Skeletal muscle tissue (tissue), 4 donors: ENCODE results near the gene TIAL1. TPM values are rescaled to one million over a fixed set of nuclear protein-coding genes. Genes with fewer than 3 reads are reported as not detected.

ENCODE experiments used
- H3K27ac ChIP-seq: one replicate; pipeline ENCODE4 v1.7.0; 2013; ENCODE audit warnings: mild to moderate bottlenecking, low read depth, low read length, inconsistent platforms
- H3K27me3 ChIP-seq, 3 donors: one replicate each; pipeline ENCODE4 v1.7.0; 2013; ENCODE audit warnings: low read length in 3 of 3; ENCODE audit not compliant: control insufficient read depth in 3 of 3, insufficient read depth in 3 of 3
- H3K36me3 ChIP-seq, 3 donors: one replicate each; pipeline ENCODE4 v1.7.0; 2013; ENCODE audit warnings: low read length in 3 of 3; ENCODE audit not compliant: control insufficient read depth in 3 of 3, insufficient read depth in 3 of 3
- H3K4me1 ChIP-seq, 3 donors: one replicate each; pipeline ENCODE4 v1.7.0; 2013; ENCODE audit warnings: low read length in 3 of 3, mild to moderate bottlenecking in 3 of 3; ENCODE audit not compliant: control insufficient read depth in 3 of 3, insufficient read depth in 3 of 3
- H3K4me3 ChIP-seq, 3 donors: one replicate each; pipeline ENCODE4 v1.7.0; 2013; ENCODE audit warnings: low read length in 3 of 3
- H3K9ac ChIP-seq, 3 donors: one replicate each; pipeline ENCODE4 v1.7.0; 2013; ENCODE audit warnings: low read length in 3 of 3, mild to moderate bottlenecking in 3 of 3, moderate library complexity in 2 of 3, low read depth in 1 of 3
- H3K9me3 ChIP-seq, 3 donors: one replicate each; pipeline ENCODE4 v1.7.0; 2013; ENCODE audit warnings: low read length in 3 of 3; ENCODE audit not compliant: control insufficient read depth in 3 of 3
- total RNA-seq: library from RNA; depleted of rRNA; stranded (reverse); fragments of >200 nt; gene quantifications from one replicate; pipeline ENCODE4 v1.2.3, GENCODE V29; 2014
- donor health status: Osteomylitis.

TIAL1 gene
- total RNA-seq, 1 donor from 2014 or later = 39.1 TPM

DNA sequence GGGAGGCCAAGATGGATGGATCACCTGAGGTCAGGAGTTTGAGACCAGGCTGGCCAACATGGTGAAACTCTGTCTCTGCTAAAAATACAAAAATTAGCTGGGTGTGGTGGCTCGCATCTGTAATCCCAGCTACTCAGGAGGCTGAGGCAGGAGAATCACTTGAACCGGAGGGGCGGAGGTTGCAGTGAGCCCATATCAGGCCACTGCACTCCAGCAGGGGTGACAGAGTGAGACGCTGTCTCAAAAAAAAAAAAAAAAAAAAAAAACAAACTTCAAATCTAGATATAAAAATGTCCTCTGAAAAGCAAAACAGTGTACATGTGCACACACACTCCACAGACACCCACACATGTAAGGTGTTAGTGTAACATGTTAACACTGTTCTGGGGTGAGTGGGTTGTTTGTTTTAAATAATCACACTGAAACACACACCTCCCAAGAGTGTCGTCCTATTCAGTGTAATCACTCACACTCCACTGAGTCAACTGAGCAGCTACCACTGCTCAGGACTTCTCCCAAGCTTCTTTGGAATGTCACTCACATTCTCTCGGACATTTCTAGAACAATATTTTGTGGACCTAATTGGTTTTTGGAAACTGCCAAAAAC, 41.5 kb downstream of the TIAL1 start:
- H3K27me3 ChIP-seq = no peaks in the 10 kb centered on the region
- H3K9ac ChIP-seq = no peak overlapping the region
- no peak overlapping the region for H3K27ac ChIP-seq
- H3K9me3 ChIP-seq = no peaks in the 10 kb centered on the region
- H3K4me3 ChIP-seq = no peak overlapping the region
- H3K4me1 ChIP-seq = no peaks in the 10 kb centered on the region
- H3K36me3 ChIP-seq = no peaks in the 10 kb centered on the region

DNA sequence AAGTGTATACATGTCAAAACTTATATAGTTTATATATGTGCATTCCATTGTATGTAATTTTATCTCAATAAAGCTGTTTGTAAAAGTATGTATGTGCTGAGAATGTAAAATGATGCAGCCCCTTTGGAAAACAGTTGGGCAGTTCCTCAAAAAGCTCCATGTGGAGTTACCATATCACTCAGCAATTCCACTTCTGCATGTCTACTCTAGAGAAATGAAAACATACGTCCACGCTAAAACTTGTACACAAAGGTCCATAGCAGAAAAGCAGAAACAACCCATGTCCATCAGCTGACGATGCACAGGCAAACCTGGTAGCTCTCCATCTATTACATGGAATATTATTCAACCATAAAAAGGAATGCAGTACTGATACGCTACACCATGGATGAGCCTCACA, 45.9 kb downstream of the TIAL1 start:
- no peak overlapping the region for H3K9ac ChIP-seq
- H3K4me3 ChIP-seq = no peak overlapping the region
- H3K9me3 ChIP-seq = no peaks in the 10 kb centered on the region
- no peaks in the 10 kb centered on the region for H3K36me3 ChIP-seq
- no peak overlapping the region for H3K27ac ChIP-seq
- no peaks in the 10 kb centered on the region for H3K4me1 ChIP-seq
- peaks cover 0 to 8% (median 4%) of the 10 kb centered on the region in 3 donors for H3K27me3 ChIP-seq

- H3K36me3 ChIP-seq = no peaks in the 10 kb centered on the region
- H3K9ac ChIP-seq = no peak overlapping the region
- H3K4me1 ChIP-seq = no peaks in the 10 kb centered on the region
- H3K9me3 ChIP-seq = no peaks in the 10 kb centered on the region
- H3K27ac ChIP-seq = no peak overlapping the region
- H3K27me3 ChIP-seq = peaks cover 0 to 8% (median 4%) of the 10 kb centered on the region in 3 donors
- no peak overlapping the region for H3K4me3 ChIP-seq
Observed at GRCh38 chr10:119549247-119549999, 47.3 kb downstream of the TIAL1 start.

- Histone ChIP-seq H3K36me3 (no peaks in the 10 kb centered on the region), H3K9me3 (no peaks in the 10 kb centered on the region), H3K27ac (no peak overlapping the region), H3K4me1 (peaks cover 3 to 8% (median 7%) of the 10 kb centered on the region in 3 donors), H3K9ac (no peak overlapping the region), H3K27me3 (peaks cover 0 to 12% (median 8%) of the 10 kb centered on the region in 3 donors), H3K4me3 (no peak overlapping the region)
Observed at GRCh38 chr10:119546009-119546408, 50.8 kb downstream of the TIAL1 start.

DNA sequence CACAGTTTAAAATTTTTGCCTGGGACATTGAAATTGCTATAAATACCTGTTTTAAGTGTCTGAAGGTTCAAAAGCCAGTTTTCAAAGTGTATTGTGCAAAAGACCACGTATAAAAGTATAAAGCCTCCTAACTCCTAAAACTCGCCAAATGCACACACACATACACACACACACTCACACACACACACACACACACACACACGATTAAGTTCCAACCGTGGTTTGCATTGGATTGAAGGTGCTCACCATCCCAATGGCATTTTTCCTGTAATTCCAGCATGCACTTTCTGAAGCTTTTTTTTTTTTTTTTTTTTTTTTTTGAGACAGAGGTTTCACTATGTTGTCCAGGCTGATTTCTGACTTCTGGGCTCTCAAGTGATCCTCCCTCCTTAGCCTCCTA, 51.5 kb downstream of the TIAL1 start:
- no peak overlapping the region for H3K4me3 ChIP-seq
- H3K36me3 ChIP-seq = no peaks in the 10 kb centered on the region
- peaks cover 4 to 15% (median 7%) of the 10 kb centered on the region in 3 donors for H3K4me1 ChIP-seq
- no peaks in the 10 kb centered on the region for H3K9me3 ChIP-seq
- no peak overlapping the region for H3K27ac ChIP-seq
- H3K27me3 ChIP-seq = peaks cover 0 to 12% (median 8%) of the 10 kb centered on the region in 3 donors
- no peak overlapping the region for H3K9ac ChIP-seq

GRCh38 chr10:119543814-119544642, 52.7 kb downstream of the TIAL1 start:
- Histone ChIP-seq H3K4me3 (no peak overlapping the region), H3K9ac (no peak overlapping the region), H3K27ac (no peak overlapping the region), H3K9me3 (no peaks in the 10 kb centered on the region), H3K36me3 (no peaks in the 10 kb centered on the region), H3K4me1 (peaks cover 6 to 17% (median 7%) of the 10 kb centered on the region in 3 donors), H3K27me3 (peaks cover 0 to 12% (median 8%) of the 10 kb centered on the region in 3 donors)

DNA sequence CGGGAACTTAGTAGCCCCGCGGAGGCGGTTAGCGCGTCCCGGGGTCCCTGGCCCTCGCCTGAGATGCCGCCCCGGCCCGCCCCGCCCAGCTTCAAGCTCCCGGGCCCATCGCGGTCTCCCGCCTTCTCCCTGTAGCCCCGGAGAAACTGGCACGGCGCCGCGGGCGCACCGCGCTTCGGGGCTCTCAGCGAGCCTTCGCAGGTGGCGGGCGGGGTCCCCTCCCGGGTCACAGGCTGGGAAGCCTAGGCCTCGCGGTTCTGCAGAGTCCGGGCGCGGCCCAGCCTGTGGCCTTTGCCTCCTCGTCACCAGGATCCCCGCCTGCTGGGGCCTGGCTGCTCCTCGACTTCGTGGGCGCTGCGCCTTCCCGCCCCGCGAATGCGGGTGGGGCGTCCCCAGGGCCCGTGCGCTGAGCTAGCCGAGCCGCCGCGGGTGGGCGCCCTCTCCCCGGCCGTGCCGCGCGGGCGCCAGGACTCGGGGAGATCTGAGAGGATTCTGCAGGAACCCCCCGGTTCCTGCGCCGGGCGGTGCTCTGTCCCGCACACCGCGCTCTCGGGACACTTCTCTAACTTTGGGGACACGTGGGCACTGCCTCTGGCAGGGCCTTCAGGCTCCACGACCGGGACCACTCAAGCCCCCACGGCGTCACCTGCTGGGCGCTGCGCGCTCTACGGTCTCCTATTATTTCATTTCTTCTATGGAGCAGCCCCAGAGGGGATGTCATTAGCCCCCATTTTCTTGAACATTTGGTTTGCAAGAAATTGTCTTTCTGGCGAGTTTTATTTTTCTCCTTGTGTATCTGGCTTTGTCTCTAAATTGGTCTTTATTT, 53.6 kb downstream of the TIAL1 start:
- H3K9ac ChIP-seq = peak overlapping the region in 2 of 3 donors; percentile 45 to 60
- peak overlapping the region; percentile 65 to 72 (median 68) for H3K4me3 ChIP-seq
- no peaks in the 10 kb centered on the region for H3K36me3 ChIP-seq
- no peaks in the 10 kb centered on the region for H3K9me3 ChIP-seq
- H3K27ac ChIP-seq = no peak overlapping the region
- peaks cover 6 to 20% (median 7%) of the 10 kb centered on the region in 3 donors for H3K4me1 ChIP-seq
- peaks cover 0 to 8% (median 5%) of the 10 kb centered on the region in 3 donors for H3K27me3 ChIP-seq

DNA sequence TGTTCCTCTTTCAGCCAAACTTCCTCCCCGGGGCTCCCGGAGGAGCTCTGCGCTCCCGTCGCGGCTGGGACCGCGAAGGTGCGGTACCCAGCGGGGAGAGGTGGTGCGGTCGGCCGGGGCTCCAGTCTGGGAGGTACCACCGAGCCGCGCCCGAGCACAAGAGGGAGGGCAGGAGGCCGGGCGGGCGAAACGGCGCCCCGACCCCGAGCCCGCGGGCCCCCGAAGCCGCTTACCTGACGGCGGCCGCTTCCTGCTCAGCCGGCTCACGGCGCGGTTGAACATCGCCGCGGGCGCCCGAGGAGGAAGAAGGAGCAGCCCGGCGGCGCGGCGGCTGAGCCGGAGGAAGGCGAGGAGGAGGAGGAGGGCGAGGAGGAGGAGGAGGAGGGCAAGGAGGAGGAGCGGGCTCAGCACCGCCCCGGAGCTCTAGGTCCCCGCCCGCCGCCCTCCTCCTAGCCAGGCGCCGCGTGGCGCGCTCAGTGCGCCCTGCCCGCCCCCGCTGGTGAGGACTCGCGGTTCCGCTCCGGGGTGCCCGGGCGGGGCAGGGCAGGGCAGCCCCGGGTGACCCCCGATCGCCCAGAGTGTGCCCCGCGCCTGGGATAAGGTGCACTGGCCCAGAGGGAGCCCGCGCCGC, 54.3 kb downstream of the TIAL1 start, which contains the start of gene RGS10:
Gene RGS10, minus strand, starts transcription at position 363 of the 631 bp plus-strand sequence. Its CDS starts 81 bp downstream, at position 282.
- peaks cover 0 to 8% (median 2%) of the 10 kb centered on the region in 3 donors for H3K27me3 ChIP-seq

More for the DNA sequence above, 54.3 kb downstream of the TIAL1 start, which contains the start of gene RGS10:
- Histone ChIP-seq H3K9ac (peak within 1 kb of the TSS in 2 of 3 donors; percentile 59 to 60), H3K4me3 (peak within 1 kb of the TSS; percentile 65 to 72 (median 68)), H3K36me3 (no peaks in the 10 kb centered on the region), H3K4me1 (peaks cover 6 to 20% (median 7%) of the 10 kb centered on the region in 3 donors), H3K27ac (no peak within 1 kb of the TSS), H3K9me3 (no peaks in the 10 kb centered on the region)
